Smooth muscle cell (in vitro differentiated cells): ENCODE results near the gene LRRTM4. TPM values are rescaled to one million over a fixed set of nuclear protein-coding genes. Genes with fewer than 3 reads are reported as not detected.
A peak's percentile ranks its signal among the peaks of the same experiment; 100 is the strongest.
"Not testable (repeated sequence)": the region's sequence is repeated elsewhere in the genome, so short reads cannot be mapped to it uniquely, and the experiment has no call there.

Experiments used
- DNase-seq: peaks from one replicate; lab custom pipeline; 2025; ENCODE audit not compliant: unreplicated experiment; lab: John Stamatoyannopoulos, UW
- H2AFZ ChIP-seq: fragments of 200-600 bp; sonication (generic); 2 replicates; pipeline ENCODE4 v1.6.0; 2016; ENCODE audit warnings: antibody characterized with exemption, low read depth, mild to moderate bottlenecking
- H3F3A ChIP-seq: fragments of 200-600 bp; sonication (generic); 2 replicates; pipeline ENCODE4 v1.6.0; 2017; ENCODE audit warnings: antibody characterized with exemption, low read depth
- H3K27ac ChIP-seq: fragments of 200-600 bp; sonication (generic); 2 replicates; pipeline ENCODE4 v1.5.1; 2016; ENCODE audit warnings: low read depth, mild to moderate bottlenecking
- H3K27me3 ChIP-seq: fragments of 200-600 bp; sonication (generic); 2 replicates; pipeline ENCODE4 v1.6.1; 2016; ENCODE audit warnings: low read depth, mild to moderate bottlenecking
- H3K36me3 ChIP-seq: fragments of 200-600 bp; sonication (generic); 2 replicates; pipeline ENCODE4 v1.5.1; 2016; ENCODE audit warnings: low read depth
- H3K4me1 ChIP-seq: fragments of 200-600 bp; sonication (generic); 2 replicates; pipeline ENCODE4 v1.5.1; 2016; ENCODE audit warnings: low read depth
- H3K4me2 ChIP-seq: fragments of 200-600 bp; sonication (generic); 2 replicates; pipeline ENCODE4 v1.6.0; 2016; ENCODE audit warnings: mild to moderate bottlenecking
- H3K4me3 ChIP-seq: fragments of 200-600 bp; sonication (generic); 2 replicates; pipeline ENCODE4 v1.5.1; 2016; ENCODE audit warnings: mild to moderate bottlenecking
- H3K79me2 ChIP-seq: fragments of 200-600 bp; sonication (generic); 2 replicates; pipeline ENCODE4 v1.6.0; 2016; ENCODE audit warnings: low read depth, mild to moderate bottlenecking
- H3K9ac ChIP-seq: fragments of 200-600 bp; sonication (generic); 2 replicates; pipeline ENCODE4 v1.6.0; 2016; ENCODE audit warnings: low read depth
- H3K9me3 ChIP-seq: fragments of 200-600 bp; sonication (generic); replicated peaks from 2 replicates; pipeline ENCODE4 v1.5.1; 2016; ENCODE audit warnings: low read depth
- H4K20me1 ChIP-seq: fragments of 200-600 bp; sonication (generic); 2 replicates; pipeline ENCODE4 v1.6.0; 2016; ENCODE audit warnings: low read depth
- CTCF ChIP-seq: fragments of 200-600 bp; sonication (generic); IDR thresholded peaks from 2 replicates; pipeline ENCODE4 v1.5.1; 2017; ENCODE audit warnings: borderline replicate concordance, mild to moderate bottlenecking, antibody characterized with exemption; ENCODE audit not compliant: insufficient read depth, poor library complexity, severe bottlenecking
- WGBS: methylation state at CpG from one replicate; pipeline ENCODE4 v1.1.7; 2016; ENCODE audit warnings: low lambda C conversion rate; 5-methylcytosine and 5-hydroxymethylcytosine counted together
- polyA plus RNA-seq: library from polyadenylated mRNA; unstranded; fragments of >200 nt; fragmentation: Nextera tagmentation; extraction: Ambion mirVana; gene quantifications from 2 replicates; pipeline ENCODE4 v1.2.1, GENCODE V29; 2016
- total RNA-seq: library from RNA; depleted of rRNA; stranded (reverse); fragments of >200 nt; gene quantifications from 2 replicates; pipeline ENCODE4 v1.2.3, GENCODE V29; 2014

Gene LRRTM4
- total and polyA plus RNA-seq, 2 experiments from 2014 or later: 1.4 to 5.5 TPM

GRCh38 chr2:77095096-77095495 lies 427.1 kb downstream of the LRRTM4 start:
- DNase-seq: no peak
- 82% methylated on average over 1 of the region's 1 CpG for WGBS
- no peak for TF ChIP-seq CTCF

GRCh38 chr2:77088424-77088823 lies 433.8 kb downstream of the LRRTM4 start:
- Histone ChIP-seq H3K4me1 (peaks cover 10% of the 10 kb centered on the region), H3K27me3 (peaks cover 44% of the 10 kb centered on the region), H3K4me2 (peak overlapping the region; percentile 74), H3K4me3 (peak overlapping the region; percentile 13), H2AFZ (peak overlapping the region; percentile 43)
- not testable (repeated sequence) for H4K20me1 ChIP-seq, H3K9me3 ChIP-seq, DNase-seq, H3K9ac ChIP-seq, H3K79me2 ChIP-seq, H3F3A ChIP-seq, H3K36me3 ChIP-seq, H3K27ac ChIP-seq
- 2% methylated on average over 13 of the region's 13 CpGs for WGBS

More at GRCh38 chr2:77095096-77095495, 427.1 kb downstream of the LRRTM4 start:
- H4K20me1 ChIP-seq: no peaks in the 10 kb centered on the region
- no peaks in the 10 kb centered on the region for H3F3A ChIP-seq
- no peak overlapping the region for H3K4me2 ChIP-seq
- H3K36me3 ChIP-seq: no peaks in the 10 kb centered on the region
- H3K79me2 ChIP-seq: no peaks in the 10 kb centered on the region
- H3K27ac ChIP-seq: no peak overlapping the region
- no peak overlapping the region for H3K4me3 ChIP-seq
- no peak overlapping the region for H3K9ac ChIP-seq
- no peaks in the 10 kb centered on the region for H3K4me1 ChIP-seq
- no peak overlapping the region for H2AFZ ChIP-seq
- no peaks in the 10 kb centered on the region for H3K9me3 ChIP-seq
- H3K27me3 ChIP-seq: peaks cover 9% of the 10 kb centered on the region

- H2AFZ ChIP-seq: no peak overlapping the region
- no peaks in the 10 kb centered on the region for H4K20me1 ChIP-seq
- no peaks in the 10 kb centered on the region for H3K79me2 ChIP-seq
- no peak overlapping the region for H3K9ac ChIP-seq
- TF ChIP-seq CTCF: no peak
- peaks cover 44% of the 10 kb centered on the region for H3K27me3 ChIP-seq
- no peaks in the 10 kb centered on the region for H3K36me3 ChIP-seq
- peak overlapping the region; percentile 74 for H3K4me2 ChIP-seq
- no peak overlapping the region for H3K27ac ChIP-seq
- WGBS: 13% methylated on average over 6 of the region's 6 CpGs
- peaks cover 10% of the 10 kb centered on the region for H3K4me1 ChIP-seq
- no peaks in the 10 kb centered on the region for H3F3A ChIP-seq
- DNase-seq: no peak
- H3K4me3 ChIP-seq: peak overlapping the region; percentile 13
- H3K9me3 ChIP-seq: no peaks in the 10 kb centered on the region
These were observed 434.2 kb downstream of the LRRTM4 start for GRCh38 chr2:77087987-77088414.

DNA sequence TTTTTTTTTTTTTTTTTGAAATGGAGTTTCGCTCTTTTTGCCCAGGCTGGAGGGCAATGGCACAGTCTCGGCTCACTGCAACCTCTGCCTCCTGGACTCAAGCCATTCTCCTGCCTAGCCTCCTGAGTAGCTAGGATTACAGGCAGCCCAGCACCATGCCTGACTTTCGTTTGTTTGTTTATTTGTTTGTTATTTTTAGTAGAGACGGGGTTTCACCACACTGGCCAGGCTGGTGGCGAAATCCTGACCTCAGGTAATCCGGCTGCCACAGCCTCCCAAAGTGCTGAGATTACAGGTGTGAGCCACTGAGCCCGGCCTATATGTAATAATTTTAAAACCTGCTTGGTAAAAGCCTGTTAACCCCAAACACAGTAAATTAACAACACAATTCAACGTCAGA lies 435.7 kb downstream of the LRRTM4 start:
- Histone ChIP-seq H3K79me2 (no peaks in the 10 kb centered on the region), H3K4me2 (no peak overlapping the region), H3K4me3 (no peak overlapping the region), H3K27ac (no peak overlapping the region), H2AFZ (no peak overlapping the region), H4K20me1 (no peaks in the 10 kb centered on the region), H3K9me3 (no peaks in the 10 kb centered on the region), H3F3A (no peaks in the 10 kb centered on the region), H3K4me1 (peaks cover 10% of the 10 kb centered on the region), H3K36me3 (no peaks in the 10 kb centered on the region), H3K27me3 (peaks cover 44% of the 10 kb centered on the region), H3K9ac (no peak overlapping the region)
- TF ChIP-seq CTCF: no peak
- 42% methylated on average over 8 of the region's 8 CpGs for WGBS
- DNase-seq: no peak
